ENCODE measurements around the gene LRIG2. TPM values are rescaled to one million over a fixed set of nuclear protein-coding genes. Genes with fewer than 3 reads are reported as not detected.
"Not testable (repeated sequence)": the region's sequence is repeated elsewhere in the genome, so short reads cannot be mapped to it uniquely, and the experiment has no call there.

LRIG2 gene
- total and polyA plus RNA-seq, 12 donors = 3.0 to 11.3 (median 8.3) TPM

DNA sequence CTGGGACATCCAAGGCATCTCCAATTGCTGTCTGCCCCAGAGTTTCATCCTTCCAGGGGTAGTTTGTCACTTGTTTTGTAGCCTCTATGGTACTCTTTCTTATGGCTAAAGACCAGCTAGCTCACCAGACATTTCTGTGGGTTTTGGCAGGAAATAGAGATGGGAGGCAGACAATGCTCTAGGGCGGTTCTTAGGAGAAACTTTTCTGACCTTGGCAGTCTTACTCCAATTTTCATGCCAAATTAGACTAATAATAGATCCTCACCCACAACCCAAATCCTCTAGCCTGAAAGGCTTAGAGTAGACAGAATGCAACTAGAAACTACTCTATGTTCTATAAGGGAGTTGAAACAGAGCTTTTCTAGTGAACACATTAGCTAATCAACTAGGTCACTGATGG lies 69.8 kb downstream of the LRIG2 start:
- Histone ChIP-seq H3K4me3 (no peak overlapping the region), H3K9me3 (no peaks in the 10 kb centered on the region), H3K36me3 (no peaks in the 10 kb centered on the region), H3K27me3 (no peaks in the 10 kb centered on the region), H3K4me1 (peaks cover 7 to 37% (median 30%) of the 10 kb centered on the region in 9 donors), H3K27ac (peak overlapping the region in 1 of 10 donors; percentile 29)
- intact Hi-C loops (cut with DNase I) = loop anchor here (5.0 to 10.0 kb wide), 7 partner anchors 242 to 535 kb away; partner anchors contain the start of gene MAGI3 (in 3 of the 10)
- ATAC-seq = peak in 5 of 8 donors; percentile 27 to 47 (median 33)
- WGBS, 2 donors = 5 to 11% methylated on average over 1 of the region's 1 CpG
- DNase-seq = peak in 1 of 2 donors; percentile 17
- TF ChIP-seq, protein P1, sequence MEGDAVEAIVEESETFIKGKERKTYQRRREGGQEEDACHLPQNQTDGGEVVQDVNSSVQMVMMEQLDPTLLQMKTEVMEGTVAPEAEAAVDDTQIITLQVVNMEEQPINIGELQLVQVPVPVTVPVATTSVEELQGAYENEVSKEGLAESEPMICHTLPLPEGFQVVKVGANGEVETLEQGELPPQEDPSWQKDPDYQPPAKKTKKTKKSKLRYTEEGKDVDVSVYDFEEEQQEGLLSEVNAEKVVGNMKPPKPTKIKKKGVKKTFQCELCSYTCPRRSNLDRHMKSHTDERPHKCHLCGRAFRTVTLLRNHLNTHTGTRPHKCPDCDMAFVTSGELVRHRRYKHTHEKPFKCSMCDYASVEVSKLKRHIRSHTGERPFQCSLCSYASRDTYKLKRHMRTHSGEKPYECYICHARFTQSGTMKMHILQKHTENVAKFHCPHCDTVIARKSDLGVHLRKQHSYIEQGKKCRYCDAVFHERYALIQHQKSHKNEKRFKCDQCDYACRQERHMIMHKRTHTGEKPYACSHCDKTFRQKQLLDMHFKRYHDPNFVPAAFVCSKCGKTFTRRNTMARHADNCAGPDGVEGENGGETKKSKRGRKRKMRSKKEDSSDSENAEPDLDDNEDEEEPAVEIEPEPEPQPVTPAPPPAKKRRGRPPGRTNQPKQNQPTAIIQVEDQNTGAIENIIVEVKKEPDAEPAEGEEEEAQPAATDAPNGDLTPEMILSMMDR (IDR thresholded peaks at IDR 0.05) = no peak

DNA sequence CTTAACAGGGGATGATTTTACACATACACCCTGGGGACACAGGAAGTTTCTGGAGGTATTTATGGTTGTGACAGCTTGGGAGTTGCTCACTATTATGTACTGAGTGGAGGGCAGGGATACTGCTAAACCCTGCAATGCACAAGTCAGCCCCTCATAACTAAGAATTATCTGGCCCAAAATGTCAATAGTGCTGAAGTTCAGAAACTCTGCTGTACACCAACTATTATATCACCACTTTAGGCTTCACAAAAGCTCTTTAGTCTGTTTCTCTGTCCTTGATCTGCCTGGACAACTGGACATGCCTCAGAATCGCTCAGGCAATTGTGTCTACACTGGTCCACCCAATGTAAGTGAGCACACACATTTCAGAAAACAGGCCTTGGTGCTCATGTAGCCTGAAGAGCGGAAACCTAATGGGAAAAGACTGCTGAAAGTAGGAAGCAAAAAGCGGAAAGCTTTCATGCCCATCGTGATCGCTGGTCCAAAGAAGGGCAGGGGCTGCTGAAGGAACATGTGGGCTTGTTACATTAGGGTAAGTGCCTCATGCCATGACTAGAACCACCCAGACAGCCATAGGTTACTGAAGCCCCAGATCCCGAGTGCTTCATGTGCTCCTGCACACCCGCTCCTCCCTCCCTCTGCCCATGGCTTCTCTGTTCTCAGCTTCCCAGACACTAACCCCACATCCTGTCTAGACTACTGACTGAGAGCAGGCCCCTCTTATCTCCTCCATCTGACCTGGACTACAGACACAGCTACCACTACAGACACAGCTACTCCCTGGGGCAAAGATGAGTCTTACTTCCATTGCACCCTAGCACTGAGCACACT lies 73.5 kb downstream of the LRIG2 start:
- no peak for ATAC-seq
- DNase-seq = no peak
- no peaks in the 10 kb centered on the region for H3K27me3 ChIP-seq
- intact Hi-C loops (cut with DNase I) = loop anchor here in 4 of 10 donors (10.0 kb wide), 3 partner anchors 238 to 308 kb away; partner anchors contain the start of gene MAGI3 (in 2 of the 4)
- no peak overlapping the region for H3K4me3 ChIP-seq
- no peaks in the 10 kb centered on the region for H3K36me3 ChIP-seq
- H3K27ac ChIP-seq = no peak overlapping the region
- TF ChIP-seq, protein P1 (IDR thresholded peaks at IDR 0.05) = no peak
- H3K4me1 ChIP-seq = peaks cover 7 to 25% (median 18%) of the 10 kb centered on the region in 9 donors
- no peaks in the 10 kb centered on the region for H3K9me3 ChIP-seq
- 90 to 94% methylated on average over 7 of the region's 7 CpGs for WGBS, 2 donors

DNA sequence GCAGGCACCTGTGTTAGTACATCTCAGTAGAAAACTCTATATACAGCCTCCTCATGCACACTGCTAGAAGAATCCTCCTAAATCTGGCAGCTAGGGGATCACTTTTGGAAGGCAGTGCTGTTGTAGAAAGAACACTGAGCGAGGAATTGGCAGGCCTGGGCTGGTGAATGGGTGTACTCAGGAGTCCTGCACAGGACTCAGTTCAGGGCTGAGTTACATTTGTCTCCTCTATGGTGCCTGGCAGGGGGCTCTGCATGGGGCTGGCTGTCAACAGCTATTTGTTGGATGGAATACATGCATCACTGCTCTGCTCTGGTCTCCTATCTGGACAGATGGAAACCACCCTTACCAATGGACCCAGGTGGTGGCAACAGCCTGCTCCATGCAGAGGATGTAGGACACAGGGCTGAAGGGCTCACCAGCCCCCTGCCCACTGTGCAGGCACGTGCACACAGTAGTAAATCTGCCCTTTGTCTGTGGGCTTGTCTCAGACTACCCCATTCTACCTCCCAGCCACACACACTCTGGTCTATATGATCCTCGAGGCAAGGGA lies 74.2 kb downstream of the LRIG2 start:
- no peak for ATAC-seq

DNA sequence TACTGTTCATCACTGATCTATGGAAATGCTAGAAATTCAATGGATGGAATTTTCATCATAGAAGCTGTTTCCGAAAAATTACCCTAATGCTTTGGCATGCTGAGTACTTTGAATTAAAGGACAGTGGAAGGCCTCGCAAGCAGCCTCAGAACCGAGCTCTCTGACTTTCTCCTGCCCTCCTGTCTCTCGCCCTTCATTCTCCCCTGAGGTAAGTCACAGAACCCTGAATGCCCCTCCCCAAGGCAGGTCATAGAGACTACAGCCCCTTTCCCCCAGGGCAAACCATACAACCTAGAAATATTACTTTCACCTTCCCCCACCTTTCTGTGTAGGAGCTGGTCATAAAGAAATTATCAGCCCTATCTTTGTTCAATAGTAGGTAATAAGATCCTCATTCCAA lies 74.8 kb downstream of the LRIG2 start:
- no peaks in the 10 kb centered on the region for H3K36me3 ChIP-seq
- ATAC-seq = no peak

More for the DNA sequence above, 74.2 kb downstream of the LRIG2 start:
- no peak for DNase-seq
- WGBS, 2 donors = 59 to 61% methylated on average over 3 of the region's 3 CpGs
- Histone ChIP-seq H3K36me3 (no peaks in the 10 kb centered on the region), H3K27ac (no peak overlapping the region), H3K27me3 (no peaks in the 10 kb centered on the region), H3K9me3 (no peaks in the 10 kb centered on the region), H3K4me3 (no peak overlapping the region), H3K4me1 (peaks cover 7 to 18% (median 14%) of the 10 kb centered on the region in 9 donors)
- intact Hi-C loops (cut with DNase I) = loop anchor here in 4 of 10 donors (10.0 kb wide), 3 partner anchors 238 to 308 kb away; partner anchors contain the start of gene MAGI3 (in 2 of the 4)
- TF ChIP-seq, protein P1 (IDR thresholded peaks at IDR 0.05) = no peak

DNA sequence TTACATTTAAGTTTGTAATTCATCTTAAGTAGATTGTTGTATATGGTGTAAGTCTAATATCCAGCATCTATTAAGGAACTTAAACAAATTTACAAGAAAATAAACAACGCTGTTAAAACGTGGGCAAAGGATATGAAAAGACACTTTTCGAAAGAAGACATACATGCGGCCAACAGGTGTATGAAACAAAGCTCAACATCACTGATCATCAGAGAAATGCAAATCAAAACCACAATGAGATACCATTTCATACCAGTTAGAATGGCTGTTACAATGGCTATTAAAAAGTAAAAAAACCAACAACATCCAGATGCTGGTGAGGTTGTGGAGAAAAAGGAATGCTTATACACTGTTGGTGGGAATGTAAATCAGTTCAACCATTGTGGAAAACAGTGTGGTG lies 77.5 kb downstream of the LRIG2 start:
- DNase-seq; H3K27me3 ChIP-seq; H3K36me3 ChIP-seq; ATAC-seq; H3K9me3 ChIP-seq; intact Hi-C loops (cut with DNase I); H3K4me1 ChIP-seq; H3K4me3 ChIP-seq; H3K27ac ChIP-seq: not testable (repeated sequence)
- 94% methylated on average over 4 of the region's 4 CpGs for WGBS, 2 donors

More for the DNA sequence above, 74.8 kb downstream of the LRIG2 start:
- TF ChIP-seq, protein P1 (IDR thresholded peaks at IDR 0.05) = no peak
- H3K27ac ChIP-seq = no peak overlapping the region
- no peaks in the 10 kb centered on the region for H3K27me3 ChIP-seq
- H3K4me1 ChIP-seq = peaks cover 5 to 11% (median 8%) of the 10 kb centered on the region in 9 donors
- intact Hi-C loops (cut with DNase I) = loop anchor here in 4 of 10 donors (10.0 kb wide), 3 partner anchors 237 to 307 kb away; partner anchors contain the start of gene MAGI3 (in 2 of the 4)
- H3K4me3 ChIP-seq = no peak overlapping the region
- H3K9me3 ChIP-seq = no peaks in the 10 kb centered on the region
- 73 to 75% methylated on average over 4 of the region's 4 CpGs for WGBS, 2 donors
- no peak for DNase-seq
